ENCODE data around the gene MEIS2.

DNA sequence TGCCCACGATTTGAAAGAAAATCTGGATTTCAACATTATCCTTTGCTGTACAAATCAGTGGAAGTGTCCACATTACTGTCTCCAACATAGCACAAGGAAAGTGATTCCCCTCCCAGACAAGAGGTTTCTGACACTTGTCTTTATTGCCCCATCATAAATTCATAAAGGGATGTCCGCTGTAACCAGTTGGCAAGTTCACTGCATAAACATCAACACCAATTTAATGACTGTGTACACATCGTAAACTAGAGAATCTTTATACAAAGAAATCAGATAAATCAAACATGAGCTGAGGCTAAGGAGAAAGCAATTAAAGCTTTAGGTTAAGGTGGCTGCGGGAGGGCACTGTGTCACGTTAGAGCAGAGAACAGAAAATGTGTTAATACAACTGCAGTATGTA, 129.8 kb downstream of the MEIS2 start:
- TF ChIP-seq, protein P1, sequence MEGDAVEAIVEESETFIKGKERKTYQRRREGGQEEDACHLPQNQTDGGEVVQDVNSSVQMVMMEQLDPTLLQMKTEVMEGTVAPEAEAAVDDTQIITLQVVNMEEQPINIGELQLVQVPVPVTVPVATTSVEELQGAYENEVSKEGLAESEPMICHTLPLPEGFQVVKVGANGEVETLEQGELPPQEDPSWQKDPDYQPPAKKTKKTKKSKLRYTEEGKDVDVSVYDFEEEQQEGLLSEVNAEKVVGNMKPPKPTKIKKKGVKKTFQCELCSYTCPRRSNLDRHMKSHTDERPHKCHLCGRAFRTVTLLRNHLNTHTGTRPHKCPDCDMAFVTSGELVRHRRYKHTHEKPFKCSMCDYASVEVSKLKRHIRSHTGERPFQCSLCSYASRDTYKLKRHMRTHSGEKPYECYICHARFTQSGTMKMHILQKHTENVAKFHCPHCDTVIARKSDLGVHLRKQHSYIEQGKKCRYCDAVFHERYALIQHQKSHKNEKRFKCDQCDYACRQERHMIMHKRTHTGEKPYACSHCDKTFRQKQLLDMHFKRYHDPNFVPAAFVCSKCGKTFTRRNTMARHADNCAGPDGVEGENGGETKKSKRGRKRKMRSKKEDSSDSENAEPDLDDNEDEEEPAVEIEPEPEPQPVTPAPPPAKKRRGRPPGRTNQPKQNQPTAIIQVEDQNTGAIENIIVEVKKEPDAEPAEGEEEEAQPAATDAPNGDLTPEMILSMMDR (conservative IDR thresholded peaks at IDR 0.05; ENCODE audit: low read length): no peak
- TF ChIP-seq EZH2phosphoT487 (IDR thresholded peaks at IDR 0.05; ENCODE audit: borderline replicate concordance): no peak
